HEK293 (cell line): ENCODE measurements around the gene TMEM247.
"Not testable (repeated sequence)": the region's sequence is repeated elsewhere in the genome, so short reads cannot be mapped to it uniquely, and the experiment has no call there.

Experiments
- CTCF ChIA-PET: fragments of 350-600 bp; formaldehyde crosslinking; extraction: SDS; loops from one replicate; lab custom pipeline; 2021; ENCODE audit warnings: antibody characterized with exemption; lab: Yijun Ruan, JAX
- POLR2A ChIA-PET: fragments of 300-600 bp; formaldehyde crosslinking; extraction: SDS; loops from one replicate; lab custom pipeline; 2020; ENCODE audit warnings: antibody characterized with exemption, inconsistent platforms; lab: Yijun Ruan, JAX
- H3K27ac ChIP-seq: fragments of 200-500 bp; sonication (Bioruptor generic); 2 replicates; pipeline ENCODE4 v1.5.1; 2014; ENCODE audit warnings: low read depth, low read length, control low read depth, inconsistent platforms; ENCODE audit errors: extremely low read depth
- H3K36me3 ChIP-seq, 2 experiments: fragments of 200-500 bp in 1 of 2; sonication (Bioruptor generic) in 1 of 2; 1 replicate in 1 of 2; 2 replicates in 1 of 2; pipeline ENCODE4 v1.5.1; 2014 to 2017; ENCODE audit warnings: inconsistent platforms in 2 of 2, low read length in 2 of 2; ENCODE audit not compliant: control insufficient read depth in 2 of 2, insufficient read depth in 1 of 2
- H3K4me1 ChIP-seq: fragments of 200-500 bp; sonication (Bioruptor generic); 2 replicates; pipeline ENCODE4 v1.5.1; 2014; ENCODE audit warnings: mild to moderate bottlenecking, low read length, inconsistent platforms; ENCODE audit not compliant: control insufficient read depth, insufficient read depth
- H3K4me3 ChIP-seq: 2 replicates; pipeline ENCODE4 v1.5.1; 2011; ENCODE audit warnings: low read depth, mild to moderate bottlenecking, control low read depth, low read length, moderate library complexity
- H3K9me3 ChIP-seq: fragments of 200-500 bp; sonication (Bioruptor generic); 2 replicates; pipeline ENCODE4 v1.5.1; 2014; ENCODE audit warnings: low read depth, low read length, inconsistent platforms; ENCODE audit not compliant: control insufficient read depth, insufficient read depth
- KLF1 ChIP-seq: fragments of 450-650 bp; formaldehyde crosslinking; IDR thresholded peaks from 2 replicates; pipeline ENCODE4 v1.5.1; 2016; ENCODE audit warnings: missing biosample characterization, missing genetic modification characterization
- KLF16 ChIP-seq: fragments of 450-650 bp; formaldehyde crosslinking; IDR thresholded peaks from 2 replicates; pipeline ENCODE4 v1.5.1; 2017; ENCODE audit warnings: missing biosample characterization, missing genetic modification characterization
- OSR2 ChIP-seq: fragments of 450-650 bp; formaldehyde crosslinking; IDR thresholded peaks from 2 replicates; pipeline ENCODE4 v1.5.1; 2016; ENCODE audit warnings: missing biosample characterization, missing genetic modification characterization
- PRDM4 ChIP-seq: fragments of 450-650 bp; formaldehyde crosslinking; IDR thresholded peaks from 2 replicates; pipeline ENCODE4 v1.5.1; 2017; ENCODE audit warnings: missing biosample characterization, missing genetic modification characterization
- SALL2 ChIP-seq: fragments of 450-650 bp; formaldehyde crosslinking; IDR thresholded peaks from 2 replicates; pipeline ENCODE4 v1.5.0; 2017; ENCODE audit warnings: missing biosample characterization, mild to moderate bottlenecking, missing genetic modification characterization, borderline replicate concordance
- SP3 ChIP-seq: fragments of 450-650 bp; formaldehyde crosslinking; IDR thresholded peaks from 2 replicates; pipeline ENCODE4 v1.5.1; 2016; ENCODE audit warnings: missing biosample characterization, missing genetic modification characterization
- WT1 ChIP-seq: fragments of 450-650 bp; formaldehyde crosslinking; IDR thresholded peaks from 2 replicates; pipeline ENCODE4 v1.5.1; 2016; ENCODE audit warnings: missing biosample characterization, missing genetic modification characterization
- ZBTB6 ChIP-seq: fragments of 450-650 bp; formaldehyde crosslinking; IDR thresholded peaks from 2 replicates; pipeline ENCODE4 v1.5.1; 2017; ENCODE audit warnings: missing biosample characterization, missing genetic modification characterization
- ZBTB7A ChIP-seq: fragments of 450-650 bp; formaldehyde crosslinking; IDR thresholded peaks from 2 replicates; pipeline ENCODE4 v1.5.1; 2016; ENCODE audit warnings: low read depth, missing biosample characterization, missing genetic modification characterization
- ZNF140 ChIP-seq: fragments of 450-650 bp; formaldehyde crosslinking; IDR thresholded peaks from 2 replicates; pipeline ENCODE4 v1.5.1; 2016; ENCODE audit warnings: missing biosample characterization, missing genetic modification characterization
- ZNF146 ChIP-seq: fragments of 450-650 bp; formaldehyde crosslinking; IDR thresholded peaks from 2 replicates; pipeline ENCODE4 v1.5.1; 2016; ENCODE audit warnings: missing biosample characterization, missing genetic modification characterization
- ZNF16 ChIP-seq: fragments of 450-650 bp; formaldehyde crosslinking; IDR thresholded peaks from 2 replicates; pipeline ENCODE4 v1.5.1; 2016; ENCODE audit warnings: low read depth, missing biosample characterization, missing genetic modification characterization
- ZNF223 ChIP-seq: fragments of 450-650 bp; formaldehyde crosslinking; IDR thresholded peaks from 2 replicates; pipeline ENCODE4 v1.5.1; 2016; ENCODE audit warnings: missing biosample characterization, missing genetic modification characterization
- ZNF391 ChIP-seq: fragments of 450-650 bp; formaldehyde crosslinking; IDR thresholded peaks from 2 replicates; pipeline ENCODE4 v1.5.1; 2016; ENCODE audit warnings: low read depth, missing biosample characterization, missing genetic modification characterization, borderline replicate concordance
- ZNF600 ChIP-seq: fragments of 450-650 bp; formaldehyde crosslinking; IDR thresholded peaks from 2 replicates; pipeline ENCODE4 v1.5.1; 2016; ENCODE audit warnings: missing biosample characterization, missing genetic modification characterization
- ZNF654 ChIP-seq: fragments of 450-650 bp; formaldehyde crosslinking; IDR thresholded peaks from 2 replicates; pipeline ENCODE4 v1.5.1; 2016; ENCODE audit warnings: low read depth, missing biosample characterization, missing genetic modification characterization
- ZSCAN5A ChIP-seq: fragments of 450-650 bp; formaldehyde crosslinking; IDR thresholded peaks from 2 replicates; pipeline ENCODE4 v1.5.1; 2016; ENCODE audit warnings: missing biosample characterization, missing genetic modification characterization
- ZXDB ChIP-seq: fragments of 450-650 bp; formaldehyde crosslinking; IDR thresholded peaks from 2 replicates; pipeline ENCODE4 v1.5.1; 2016; ENCODE audit warnings: missing biosample characterization, missing genetic modification characterization

TMEM247 gene

GRCh38 chr2:46471697-46472096 is 7.7 kb upstream of the TMEM247 start:
- Histone ChIP-seq H3K4me1 (no peaks in the 10 kb centered on the region), H3K9me3 (no peaks in the 10 kb centered on the region), H3K36me3 (no peaks in the 10 kb centered on the region), H3K4me3 (no peak overlapping the region), H3K27ac (no peak overlapping the region)
- ChIA-PET CTCF (interaction anchor here (0.5 to 2.4 kb wide), 4 partner anchors 118 to 417 kb away, joined by 3 to 9 read pairs (median 3); no protein-coding TSS in a partner anchor), POLR2A (no interaction called here)
- TF ChIP-seq ZNF654 (no peak), ZNF391 (tag by site-specific recombination) (no peak), SALL2 (no peak), ZXDB (tag by site-specific recombination) (no peak), PRDM4 (tag by site-specific recombination) (no peak), ZNF16 (no peak)

GRCh38 chr2:46472165-46472564 is 7.2 kb upstream of the TMEM247 start:
- H3K4me1 ChIP-seq, H3K36me3 ChIP-seq, H3K9me3 ChIP-seq, H3K27ac ChIP-seq, H3K4me3 ChIP-seq, POLR2A ChIA-PET: not testable (repeated sequence)
- peak; percentile 86 for TF ChIP-seq ZNF146 (tag by site-specific recombination)
- CTCF ChIA-PET, result interaction anchor here (1.0 kb wide), 1 partner anchor 416 kb away, joined by 3 read pairs; no protein-coding TSS in a partner anchor

GRCh38 chr2:46477462-46477861 is 1.9 kb upstream of the TMEM247 start:
- H3K4me3 ChIP-seq, result not testable (repeated sequence)

GRCh38 chr2:46477925-46478324 is 1.4 kb upstream of the TMEM247 start:
- no peaks in the 10 kb centered on the region for H3K36me3 ChIP-seq
- TF ChIP-seq KLF1 (no peak), ZBTB7A (tag by site-specific recombination) (no peak), OSR2 (tag by site-specific recombination) (no peak)
- TF ChIP-seq, all 188 proteins: peak for 0

More at GRCh38 chr2:46477462-46477861, 1.9 kb upstream of the TMEM247 start:
- H3K4me1 ChIP-seq, result peaks cover 11% of the 10 kb centered on the region
- H3K36me3 ChIP-seq, POLR2A ChIA-PET, H3K9me3 ChIP-seq, H3K27ac ChIP-seq: not testable (repeated sequence)
- CTCF ChIA-PET, result interaction anchor here (0.6 to 1.0 kb wide), 2 partner anchors 11 to 102 kb away, joined by 3 read pairs; no protein-coding TSS in a partner anchor

GRCh38 chr2:46480562-46480961 is 1.2 kb downstream of the TMEM247 start:
- TF ChIP-seq ZBTB6 (tag by site-specific recombination) (peak; percentile 67; the same call in 1 of the 2 replicates), WT1 (tag by site-specific recombination) (no peak), ZNF140 (tag by site-specific recombination) (no peak), ZSCAN5A (no peak), ZNF600 (tag by site-specific recombination) (0 out of 2 replicates have a peak, but pooled peaks have one; percentile 41), SP3 (tag by site-specific recombination) (no peak), KLF16 (no peak), ZNF223 (no peak)
- Histone ChIP-seq H3K27ac (peak overlapping the region; percentile 13; the same call in 1 of the 2 replicates), H3K36me3 (no peaks in the 10 kb centered on the region), H3K9me3 (no peaks in the 10 kb centered on the region), H3K4me1 (peaks cover 11% of the 10 kb centered on the region), H3K4me3 (no peak overlapping the region)
- CTCF ChIA-PET, result interaction anchor here (0.6 to 1.1 kb wide), 3 partner anchors 13 to 795 kb away, joined by 3 read pairs; no protein-coding TSS in a partner anchor
- POLR2A ChIA-PET, result interaction anchor here (0.5 kb wide), 1 partner anchor 297 kb away, joined by 3 read pairs; no protein-coding TSS in a partner anchor

More at GRCh38 chr2:46477925-46478324, 1.4 kb upstream of the TMEM247 start:
- CTCF ChIA-PET, result no interaction called here
- POLR2A ChIA-PET, result no interaction called here
- H3K4me3 ChIP-seq, result no peak overlapping the region
- H3K9me3 ChIP-seq, result no peaks in the 10 kb centered on the region
- H3K27ac ChIP-seq, result no peak overlapping the region
- peaks cover 11% of the 10 kb centered on the region for H3K4me1 ChIP-seq
